NCI-H146 treated with DMSO at 0.1 percent for 48 hours (cell line): Measurements from ENCODE around the gene MMP7.
"Not testable (repeated sequence)": the region's sequence is repeated elsewhere in the genome, so short reads cannot be mapped to it uniquely, and the experiment has no call there.

Experiments used
- DNase-seq: peaks from one replicate; lab custom pipeline; 2025; ENCODE audit not compliant: unreplicated experiment; lab: John Stamatoyannopoulos, UW

Gene MMP7

GRCh38 chr11:102539567-102539966, 9.0 kb upstream of the MMP7 start:
- DNase-seq = no peak

- no peak for DNase-seq
Observed at GRCh38 chr11:102538932-102539331, 8.4 kb upstream of the MMP7 start.

GRCh38 chr11:102534261-102534872, 3.8 kb upstream of the MMP7 start:
- no peak for DNase-seq

- DNase-seq = no peak
Observed at GRCh38 chr11:102528618-102529017, 1.9 kb downstream of the MMP7 start.

GRCh38 chr11:102527684-102528083, 2.9 kb downstream of the MMP7 start:
- DNase-seq = no peak

GRCh38 chr11:102527041-102527440, 3.5 kb downstream of the MMP7 start:
- no peak for DNase-seq

- no peak for DNase-seq
Observed at GRCh38 chr11:102523887-102524286, 6.7 kb downstream of the MMP7 start.

GRCh38 chr11:102523189-102523570, 7.4 kb downstream of the MMP7 start:
- DNase-seq = no peak

GRCh38 chr11:102522312-102523188, 8.0 kb downstream of the MMP7 start:
- no peak for DNase-seq

- no peak for DNase-seq
Observed at GRCh38 chr11:102521121-102521520, 9.4 kb downstream of the MMP7 start.

- DNase-seq = no peak
Observed at GRCh38 chr11:102520514-102520913, 10.0 kb downstream of the MMP7 start.

- DNase-seq = no peak
Observed at GRCh38 chr11:102518296-102519094, 12.1 kb downstream of the MMP7 start.

- DNase-seq = no peak
Observed at GRCh38 chr11:102517670-102518069, 12.9 kb downstream of the MMP7 start.

- no peak for DNase-seq
Observed at GRCh38 chr11:102516179-102516578, 14.4 kb downstream of the MMP7 start.

GRCh38 chr11:102513869-102514268, 16.7 kb downstream of the MMP7 start:
- DNase-seq = no peak

GRCh38 chr11:102510439-102511135, 20.0 kb downstream of the MMP7 start:
- no peak for DNase-seq

- DNase-seq = not testable (repeated sequence)
Observed at GRCh38 chr11:102502831-102503230, 27.7 kb downstream of the MMP7 start.

- DNase-seq = no peak
Observed at GRCh38 chr11:102500829-102501228, 29.7 kb downstream of the MMP7 start.

- no peak for DNase-seq
Observed at GRCh38 chr11:102499931-102500330, 30.6 kb downstream of the MMP7 start.

GRCh38 chr11:102499151-102499550, 31.4 kb downstream of the MMP7 start:
- no peak for DNase-seq

- no peak for DNase-seq
Observed at GRCh38 chr11:102497061-102497460, 33.5 kb downstream of the MMP7 start.
